HG03457 (cell line): Measurements from ENCODE around the gene DNAI4.
"Not testable (repeated sequence)": the region's sequence is repeated elsewhere in the genome, so short reads cannot be mapped to it uniquely, and the experiment has no call there.

Experiments
- ATAC-seq: cut with Tn5 transposase; IDR thresholded peaks from one replicate; pipeline ENCODE4 v1.9.1; 2021; ENCODE audit warnings: moderate number of reproducible peaks; ENCODE audit not compliant: unreplicated experiment

The DNAI4 gene

GRCh38 chr1:66929999-66930822, 5.6 kb upstream of the DNAI4 start:
- ATAC-seq, result peak; percentile 57

- no peak for ATAC-seq
Measured at GRCh38 chr1:66929691-66929998, 5.0 kb upstream of the DNAI4 start.

- ATAC-seq, result no peak
Measured at GRCh38 chr1:66929146-66929688, 4.6 kb upstream of the DNAI4 start.

GRCh38 chr1:66927528-66927927, 2.9 kb upstream of the DNAI4 start:
- ATAC-seq, result no peak

GRCh38 chr1:66925944-66926343, 1.3 kb upstream of the DNAI4 start:
- no peak for ATAC-seq

GRCh38 chr1:66925558-66925910, 878 bp upstream of the DNAI4 start:
- ATAC-seq, result no peak

GRCh38 chr1:66920543-66920942, 4.1 kb downstream of the DNAI4 start:
- ATAC-seq, result no peak

- ATAC-seq, result no peak
Measured at GRCh38 chr1:66919828-66920227, 4.8 kb downstream of the DNAI4 start.

GRCh38 chr1:66919063-66919462, 5.6 kb downstream of the DNAI4 start:
- ATAC-seq, result no peak

- ATAC-seq, result no peak
Measured at GRCh38 chr1:66917476-66917875, 7.2 kb downstream of the DNAI4 start.

- ATAC-seq, result no peak
Measured at GRCh38 chr1:66916320-66916719, 8.3 kb downstream of the DNAI4 start.

GRCh38 chr1:66915203-66915602, 9.5 kb downstream of the DNAI4 start:
- not testable (repeated sequence) for ATAC-seq

GRCh38 chr1:66893712-66894111, 30.9 kb downstream of the DNAI4 start:
- ATAC-seq, result no peak

GRCh38 chr1:66890621-66891020, 34.0 kb downstream of the DNAI4 start:
- ATAC-seq, result no peak

- ATAC-seq, result no peak
Measured at GRCh38 chr1:66889030-66889429, 35.6 kb downstream of the DNAI4 start.

GRCh38 chr1:66876664-66877063, 48.0 kb downstream of the DNAI4 start:
- ATAC-seq, result no peak

GRCh38 chr1:66873111-66873510, 51.5 kb downstream of the DNAI4 start:
- no peak for ATAC-seq

- ATAC-seq, result not testable (repeated sequence)
Measured at GRCh38 chr1:66872024-66872423, 52.6 kb downstream of the DNAI4 start.

- ATAC-seq, result no peak
Measured at GRCh38 chr1:66867501-66867900, 57.2 kb downstream of the DNAI4 start.

- ATAC-seq, result no peak
Measured at GRCh38 chr1:66860529-66860928, 64.1 kb downstream of the DNAI4 start.

GRCh38 chr1:66853379-66853778, 71.3 kb downstream of the DNAI4 start:
- ATAC-seq, result no peak

- no peak for ATAC-seq
Measured at GRCh38 chr1:66852870-66853269, 71.8 kb downstream of the DNAI4 start.

GRCh38 chr1:66850989-66851388, 73.7 kb downstream of the DNAI4 start:
- no peak for ATAC-seq
